Left renal pelvis (tissue), 4 donors: ENCODE results near the gene DPP6. TPM values are rescaled to one million over a fixed set of nuclear protein-coding genes. Genes with fewer than 3 reads are reported as not detected.

Source experiments
- DNase-seq, 4 donors: peaks; one replicate each; pipeline ENCODE4 v3.0.0-alpha.2; 2013; ENCODE audit warnings: low read depth in 4 of 4, low spot score in 3 of 4
- polyA plus RNA-seq, 4 donors: library from polyadenylated mRNA; unstranded; fragments of 120-200 nt; gene quantifications; one replicate each; pipeline ENCODE4 v1.2.1, GENCODE V29; 2013; ENCODE audit not compliant: insufficient read length in 4 of 4

The DPP6 gene
- polyA plus RNA-seq, 4 donors = 43.7 to 155 (median 50.3) TPM

DNA sequence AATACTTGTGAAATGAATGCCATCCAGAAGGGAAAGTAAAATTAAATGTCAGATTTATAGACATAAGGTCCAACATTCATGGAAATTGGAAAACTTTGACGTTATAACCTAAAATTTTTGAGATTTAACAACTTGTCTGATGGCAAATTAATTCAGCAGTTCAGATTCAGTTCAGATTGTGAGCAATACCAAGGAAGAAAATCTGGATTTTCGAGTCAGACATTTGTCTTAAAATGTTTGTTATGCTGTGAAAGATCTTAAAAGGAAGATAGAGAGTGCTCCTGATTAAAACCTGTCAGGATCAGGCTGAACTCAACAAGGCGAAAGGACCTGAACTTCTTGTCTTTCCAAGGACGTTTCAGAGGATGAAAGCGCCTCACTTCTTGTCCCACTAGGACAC, 629.8 kb downstream of the DPP6 start:
- no peak for DNase-seq

DNA sequence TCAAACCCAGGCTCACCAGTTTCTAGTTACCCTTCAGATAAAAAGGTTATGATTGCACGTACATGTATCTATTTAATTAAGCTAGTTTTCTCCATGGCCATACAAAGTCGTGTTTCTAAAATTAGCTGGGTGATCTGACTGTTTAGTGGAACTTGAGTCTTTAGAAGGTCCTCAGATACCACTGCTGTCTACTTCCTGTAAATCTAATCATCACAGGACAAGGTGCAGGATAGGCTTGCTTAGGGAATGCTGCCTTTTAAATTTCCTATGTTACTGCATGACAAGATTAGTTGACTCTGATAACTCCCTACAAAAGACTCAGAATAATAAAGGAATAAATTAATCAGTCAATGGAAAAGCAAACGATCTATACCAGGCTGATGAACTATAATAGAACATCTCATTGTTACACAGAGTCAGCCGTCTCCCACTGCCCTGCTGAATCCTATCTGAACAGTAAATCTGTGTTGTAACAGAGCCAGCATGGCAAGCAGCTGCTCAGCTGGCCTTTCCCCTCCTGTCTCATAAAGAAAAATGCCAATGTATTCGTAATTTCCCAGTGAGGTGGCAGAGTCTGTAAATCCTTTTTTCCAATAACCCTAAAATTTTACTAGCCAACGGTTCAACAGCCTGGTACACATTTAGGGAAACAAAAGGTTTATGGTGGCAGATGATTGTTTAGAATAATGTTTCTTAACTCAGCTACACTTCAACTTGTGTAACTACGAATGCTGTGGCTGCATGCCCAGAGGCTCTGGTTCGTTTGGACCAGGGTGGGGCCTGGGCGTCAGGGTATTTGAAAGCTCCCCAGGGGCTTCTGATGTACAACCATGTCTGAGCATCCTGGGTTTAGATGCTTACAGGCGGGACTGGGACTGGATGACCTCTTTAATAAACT, 632.7 kb downstream of the DPP6 start:
- DNase-seq = no peak

GRCh38 chr7:154685564-154685901, 633.3 kb downstream of the DPP6 start:
- DNase-seq = no peak

GRCh38 chr7:154686305-154686704, 634.1 kb downstream of the DPP6 start:
- no peak for DNase-seq

- DNase-seq = no peak
These were observed 636.8 kb downstream of the DPP6 start for GRCh38 chr7:154688952-154689351.

- no peak for DNase-seq
These were observed 638.2 kb downstream of the DPP6 start for GRCh38 chr7:154690411-154690810.

GRCh38 chr7:154693661-154694060, 641.5 kb downstream of the DPP6 start:
- DNase-seq = no peak

GRCh38 chr7:154695836-154696235, 643.6 kb downstream of the DPP6 start:
- DNase-seq = no peak

DNA sequence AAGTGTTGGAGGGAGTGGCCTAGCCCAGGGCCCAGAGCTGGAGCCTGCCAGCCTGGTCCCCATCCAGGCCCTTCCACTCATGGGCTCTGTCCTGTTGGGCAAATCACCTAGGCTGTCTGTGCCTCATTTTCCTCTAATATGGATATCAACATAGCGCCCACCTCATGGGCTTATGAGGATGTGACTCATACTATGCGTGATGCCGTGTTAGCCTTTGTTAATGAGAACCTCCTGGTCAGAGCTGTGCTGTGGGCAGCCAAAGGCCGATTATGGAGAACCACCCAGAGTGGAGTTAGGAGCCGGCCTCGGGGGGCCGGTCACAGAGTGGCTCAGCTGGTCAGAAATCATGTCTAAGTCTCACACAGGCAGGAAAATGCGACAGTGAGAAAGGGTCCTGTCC, 644.4 kb downstream of the DPP6 start:
- DNase-seq = no peak

DNA sequence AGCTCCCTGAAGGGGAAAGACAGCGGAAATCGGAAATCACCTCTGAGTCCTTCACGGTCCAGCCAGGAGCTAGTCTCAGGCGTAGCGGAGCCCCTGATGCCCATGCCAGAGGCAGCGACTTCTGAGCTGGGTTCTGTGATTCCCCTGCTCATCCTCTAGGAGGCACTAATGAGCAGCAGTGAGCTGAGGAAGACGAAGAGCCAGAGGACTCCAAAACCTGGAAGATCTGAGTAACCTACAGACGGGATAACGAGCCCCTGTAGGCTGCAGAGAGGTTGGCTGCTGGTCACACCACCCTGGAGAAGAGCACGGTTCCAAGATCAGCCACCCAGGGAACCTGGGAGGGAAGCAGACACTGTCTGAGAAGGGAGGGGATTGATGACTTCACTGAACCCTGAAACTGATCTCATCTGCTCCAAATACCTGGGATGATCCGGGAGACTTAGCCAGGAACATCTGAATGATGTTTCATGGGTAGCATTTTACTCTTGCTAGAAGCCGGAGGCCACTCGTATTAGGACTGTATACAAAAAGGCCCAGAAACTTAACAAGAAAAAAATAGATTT, 646.6 kb downstream of the DPP6 start:
- no peak for DNase-seq

- no peak for DNase-seq
These were observed 647.2 kb downstream of the DPP6 start for GRCh38 chr7:154699417-154699816.

- DNase-seq = no peak
These were observed 657.8 kb downstream of the DPP6 start for GRCh38 chr7:154709840-154710520.

GRCh38 chr7:154720016-154720415, 667.8 kb downstream of the DPP6 start:
- no peak for DNase-seq

- DNase-seq = no peak
These were observed 668.9 kb downstream of the DPP6 start for GRCh38 chr7:154721086-154721485.

GRCh38 chr7:154726368-154726767, 674.2 kb downstream of the DPP6 start:
- no peak for DNase-seq

DNA sequence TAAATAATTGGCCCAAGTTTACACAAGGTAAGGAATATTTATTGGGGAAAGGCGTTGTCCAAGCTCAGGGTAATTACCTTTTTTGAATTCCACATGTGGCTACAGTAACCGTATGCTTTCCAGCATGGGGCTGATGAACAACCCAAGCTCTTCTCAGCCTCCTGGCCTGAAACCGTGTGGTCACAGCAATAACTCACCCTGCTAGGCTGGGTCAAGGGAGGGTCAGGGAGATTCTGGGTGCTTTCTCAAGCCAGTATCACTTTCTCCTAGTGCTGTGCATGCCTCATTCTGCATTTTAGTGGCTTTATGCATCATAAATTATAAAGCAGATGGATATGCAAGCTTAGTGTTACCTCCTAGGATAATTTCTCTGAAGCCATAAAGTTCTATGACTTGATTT, 676.9 kb downstream of the DPP6 start:
- DNase-seq = no peak

DNA sequence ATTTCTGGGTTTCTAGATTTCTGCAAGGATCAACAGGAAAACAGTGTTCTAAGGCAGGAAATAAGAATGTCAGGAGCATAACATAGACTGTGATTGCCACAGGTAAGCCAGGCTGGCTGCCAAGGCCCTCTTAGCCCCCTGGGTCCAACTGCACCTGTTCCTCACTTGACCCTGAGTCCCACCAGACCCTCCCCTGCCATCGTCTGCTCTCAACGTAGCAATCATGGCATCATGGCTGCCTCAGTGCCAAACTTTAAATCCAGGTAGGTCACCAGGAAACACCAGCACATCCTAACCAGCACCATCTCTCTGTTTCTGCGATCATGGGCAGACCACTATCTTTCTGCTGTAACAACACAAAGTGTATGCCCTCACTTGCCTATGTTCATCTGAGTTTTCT, 683.6 kb downstream of the DPP6 start:
- no peak for DNase-seq

DNA sequence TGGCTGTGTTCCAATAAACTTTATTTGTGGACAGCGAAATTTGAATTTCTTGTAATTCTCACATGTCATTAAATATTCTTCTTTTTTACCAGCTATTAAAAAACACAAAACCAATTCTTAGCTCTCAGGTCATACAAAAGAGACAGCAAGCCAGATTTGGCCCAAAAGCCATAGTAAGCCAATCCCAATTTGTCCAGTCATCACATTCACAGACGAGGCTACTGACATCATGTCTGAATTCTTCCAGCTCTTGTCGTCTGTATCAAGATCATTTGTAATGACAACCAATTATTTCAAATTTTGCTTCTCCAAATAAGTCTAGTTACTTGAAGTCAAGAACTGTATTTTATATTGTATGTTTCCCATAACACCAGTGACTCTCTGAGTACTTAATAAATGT, 684.2 kb downstream of the DPP6 start:
- no peak for DNase-seq

DNA sequence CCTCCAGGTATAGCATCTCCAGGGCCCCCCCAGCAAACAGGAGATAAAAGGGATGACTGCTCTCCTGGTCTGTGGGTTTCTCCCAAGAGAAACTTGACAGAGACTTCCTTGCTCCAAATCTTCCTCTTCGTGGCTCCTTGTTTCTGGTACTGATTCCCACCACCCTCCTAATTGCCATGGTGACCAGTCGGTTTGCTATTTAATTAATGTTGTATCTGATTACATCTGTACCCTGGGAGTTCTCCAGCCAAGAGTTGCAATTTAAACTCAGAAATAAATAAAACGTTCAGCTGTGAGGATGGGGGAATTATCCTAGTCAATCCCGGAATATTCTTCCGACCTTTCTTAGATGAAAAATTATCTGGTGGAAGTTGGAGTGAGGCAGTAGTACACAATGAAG, 686.0 kb downstream of the DPP6 start:
- no peak for DNase-seq

DNA sequence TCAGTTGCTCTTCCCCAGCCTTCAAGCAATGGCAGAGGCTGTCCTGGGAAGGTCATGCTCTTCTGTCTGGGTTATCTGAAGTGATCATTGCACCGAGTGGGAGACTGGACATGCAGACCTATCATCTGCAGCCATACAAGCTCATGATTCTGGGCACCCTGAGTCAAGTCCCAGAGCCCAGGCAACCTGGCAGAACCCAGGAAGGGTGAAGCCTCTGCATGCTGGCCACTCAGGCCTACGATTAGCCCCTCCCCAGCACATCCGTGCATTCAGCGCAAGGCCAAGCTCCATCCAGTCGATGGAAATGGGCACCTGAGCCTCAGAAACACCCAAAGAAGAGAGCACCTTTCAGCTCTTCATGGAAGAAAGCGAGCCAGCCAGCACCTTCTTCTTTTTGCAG, 688.9 kb downstream of the DPP6 start:
- no peak for DNase-seq

- DNase-seq = no peak
These were observed 691.0 kb downstream of the DPP6 start for GRCh38 chr7:154743206-154743605.
